ENCODE data around the gene TBCD.

TBCD gene
- total RNA-seq, result 62.2 to 188 reads per million in 2 experiments

DNA sequence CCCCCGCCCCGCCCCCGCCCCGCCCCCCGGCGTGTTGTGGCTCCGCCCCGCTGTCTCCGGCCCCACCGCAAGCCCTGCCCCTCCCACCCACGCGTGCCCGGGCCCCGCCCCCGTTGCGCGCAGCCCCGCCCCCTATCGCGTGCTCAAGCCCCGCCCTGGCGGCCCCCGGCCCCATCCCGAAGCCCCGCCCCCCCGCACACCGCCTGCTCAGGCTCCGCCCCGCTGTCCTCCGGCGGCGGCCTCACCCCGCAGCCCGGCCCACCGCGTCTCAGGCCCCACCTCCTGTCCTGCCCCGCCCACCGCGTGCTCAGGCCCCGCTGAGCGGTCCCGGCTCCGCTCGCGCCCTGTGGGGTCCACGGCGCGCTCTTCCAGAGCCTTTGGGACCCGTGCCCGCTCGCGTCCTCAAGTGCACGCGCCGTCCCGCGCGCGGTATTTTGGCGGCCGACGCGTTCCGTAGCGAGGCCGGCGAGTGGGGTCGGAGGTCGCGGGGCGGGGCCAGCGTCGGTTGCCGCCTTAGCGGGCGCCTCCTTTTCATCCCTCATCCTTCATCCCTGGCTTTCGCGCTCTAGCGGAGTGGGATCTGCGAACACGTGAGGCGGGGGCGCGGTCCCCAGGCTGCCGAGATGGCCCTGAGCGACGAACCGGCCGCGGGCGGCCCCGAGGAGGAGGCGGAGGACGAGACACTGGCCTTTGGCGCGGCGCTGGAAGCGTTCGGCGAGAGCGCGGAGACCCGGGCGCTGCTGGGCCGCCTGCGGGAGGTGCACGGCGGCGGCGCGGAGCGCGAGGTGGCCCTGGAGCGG lies at the start of gene TBCD:
TSS of gene TBCD (plus strand) at position 495 of the 800 bp plus-strand sequence. CDS start at position 624, 129 bp downstream.
- DNase-seq (ENCODE audit: low read depth), result peak; percentile 89

DNA sequence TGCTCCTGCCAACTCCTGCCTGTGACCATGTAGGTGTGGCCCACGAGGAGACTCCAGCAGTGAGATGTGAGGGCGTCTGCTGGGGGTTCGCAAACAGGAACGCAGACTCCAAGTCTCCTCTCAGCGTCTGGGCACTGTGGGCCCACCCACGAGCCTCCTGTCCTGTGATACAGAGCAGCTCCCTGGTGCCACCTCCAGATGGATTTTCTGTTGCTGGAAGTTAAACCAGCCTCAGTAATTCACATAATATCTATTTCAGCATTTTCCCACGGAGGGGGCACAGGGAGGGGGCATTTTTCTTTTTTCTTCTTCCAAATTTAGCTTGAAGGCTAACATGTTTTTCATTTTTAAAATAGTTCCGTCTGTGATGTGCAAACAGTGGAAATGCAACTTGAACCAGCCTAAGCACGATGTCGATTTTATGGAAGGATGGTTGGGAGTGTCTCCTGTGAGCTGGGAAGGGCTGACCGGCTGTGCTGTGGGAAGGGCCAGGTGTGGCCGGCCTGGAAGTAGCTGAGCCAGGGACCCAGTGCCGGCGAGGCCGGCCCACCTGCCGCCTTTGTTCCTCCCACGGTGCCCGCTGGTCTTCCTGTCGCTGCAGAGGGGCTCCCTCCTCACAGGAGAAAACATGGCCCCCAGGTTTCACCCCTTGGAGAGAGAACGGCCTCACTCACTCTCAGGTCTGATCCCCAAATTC lies 49.5 kb upstream of the TBCD start:
- DNase-seq (ENCODE audit: low read depth), result no peak

DNA sequence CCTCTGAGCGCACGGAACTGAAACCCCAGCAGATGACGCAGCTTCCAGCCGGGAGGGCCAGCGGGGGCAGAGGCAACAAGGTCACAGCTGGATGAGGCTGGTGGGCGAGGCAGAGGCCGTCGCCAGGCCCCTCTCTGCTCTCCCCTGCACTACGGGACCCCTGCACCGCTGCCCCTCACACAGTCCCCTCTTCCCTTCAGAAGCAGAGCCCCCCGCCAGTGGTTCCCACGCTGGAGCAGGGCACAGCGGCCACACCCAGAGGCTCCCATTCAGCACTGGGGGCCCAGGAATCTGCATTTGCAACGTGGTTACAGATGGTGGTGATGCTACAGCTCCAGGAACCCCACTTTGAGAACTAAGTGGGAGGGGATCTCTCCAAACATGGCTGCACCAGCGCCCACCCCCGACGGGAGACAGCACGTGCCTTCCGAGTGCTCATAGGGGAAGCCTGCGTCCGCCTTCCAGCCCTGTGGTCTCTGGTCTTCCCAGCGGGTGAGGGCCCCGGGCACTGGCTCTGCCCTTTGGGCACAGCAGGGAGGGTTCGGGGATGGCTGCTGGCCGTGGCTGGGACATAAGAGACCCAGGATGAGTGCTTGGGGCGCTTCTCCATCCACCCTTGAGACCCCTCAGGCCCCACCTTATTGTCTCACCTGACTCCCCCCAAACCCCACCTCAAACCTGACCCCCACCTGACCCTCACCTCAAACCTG lies 48.7 kb upstream of the TBCD start:
- DNase-seq (ENCODE audit: low read depth), result no peak

DNA sequence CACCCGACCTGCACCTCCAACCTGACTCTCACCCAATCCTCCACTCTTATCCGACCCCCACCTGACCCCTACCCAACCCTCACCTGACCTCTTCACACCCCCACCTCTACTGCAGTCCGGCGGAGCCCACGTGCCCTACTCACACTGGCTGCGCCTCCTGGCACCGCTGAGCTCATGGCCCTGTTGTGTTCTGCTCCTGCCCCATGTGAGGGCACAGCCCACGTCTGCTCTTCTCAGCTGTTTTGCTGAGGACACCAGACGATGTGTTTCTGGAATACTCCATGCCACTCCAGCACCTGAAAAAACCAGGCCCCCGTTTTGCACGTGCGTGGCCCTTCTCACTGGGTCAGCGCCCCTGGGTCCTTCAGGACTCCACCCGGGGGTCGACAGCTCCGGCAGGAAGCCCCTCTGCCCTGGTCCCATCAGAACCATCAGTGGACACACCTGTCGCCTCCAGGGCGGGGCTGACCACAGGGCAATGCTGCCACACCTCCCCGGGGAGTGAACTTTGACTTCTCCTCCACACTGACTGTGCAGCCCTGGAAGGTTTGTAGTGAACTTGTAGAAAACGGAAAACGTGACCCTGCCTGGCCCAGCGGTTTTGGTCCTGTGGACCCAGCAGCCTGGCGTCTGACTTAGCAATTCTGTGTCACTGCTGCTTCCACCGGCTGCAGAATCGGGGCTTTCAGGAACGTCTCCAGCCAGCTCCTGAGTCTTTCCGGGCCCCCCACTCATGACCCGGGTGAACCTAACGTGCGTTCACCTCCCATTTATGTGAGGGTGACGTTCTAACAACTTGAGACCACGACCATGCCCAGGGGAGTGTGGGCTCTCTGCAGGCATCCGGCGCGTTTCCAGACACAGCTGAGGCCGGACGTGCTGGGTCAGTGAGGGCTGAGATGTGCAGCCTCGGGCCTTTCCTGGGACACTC lies 47.7 kb upstream of the TBCD start:
- no peak for DNase-seq (ENCODE audit: low read depth)

DNA sequence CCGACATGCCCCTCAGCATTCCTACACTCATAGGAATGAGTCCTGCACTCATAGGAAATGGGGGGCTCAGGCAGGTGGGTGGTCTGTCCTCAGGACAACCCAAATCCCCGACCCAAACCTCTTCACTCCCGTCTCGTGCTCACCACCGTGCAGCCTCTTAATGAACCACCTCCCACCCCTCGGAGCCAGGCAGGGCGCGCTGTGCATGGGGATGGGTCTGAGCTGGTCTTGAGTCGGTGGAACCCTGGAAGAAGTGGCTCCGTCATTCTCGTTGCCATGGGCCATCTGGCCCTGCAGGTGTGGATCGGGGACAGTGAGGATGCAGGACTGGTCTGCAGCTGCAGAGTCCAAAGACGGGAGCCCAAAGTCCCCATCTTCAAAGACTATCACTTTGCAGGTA lies 47.0 kb upstream of the TBCD start:
- DNase-seq (ENCODE audit: low read depth), result no peak

DNA sequence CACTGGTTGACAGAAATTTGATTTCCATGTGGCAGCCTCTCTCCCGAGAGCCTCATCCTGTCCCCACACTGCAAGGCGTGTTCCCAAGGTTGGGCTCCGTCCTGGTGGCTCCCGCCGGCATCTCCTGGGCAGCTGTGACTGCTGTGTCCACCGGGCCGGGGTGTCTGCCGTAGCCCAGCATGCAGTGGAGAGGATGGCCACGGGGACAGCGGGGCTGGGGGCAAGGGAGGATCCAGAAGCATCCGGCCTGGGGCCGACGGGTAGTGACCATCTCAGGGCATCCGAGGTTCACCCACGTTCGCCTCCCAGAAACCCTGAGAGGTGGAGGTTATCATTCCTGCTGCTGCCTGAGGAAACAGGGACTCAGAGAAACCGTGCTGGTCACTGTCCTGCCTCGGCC lies 46.1 kb upstream of the TBCD start:
- DNase-seq (ENCODE audit: low read depth), result no peak

DNA sequence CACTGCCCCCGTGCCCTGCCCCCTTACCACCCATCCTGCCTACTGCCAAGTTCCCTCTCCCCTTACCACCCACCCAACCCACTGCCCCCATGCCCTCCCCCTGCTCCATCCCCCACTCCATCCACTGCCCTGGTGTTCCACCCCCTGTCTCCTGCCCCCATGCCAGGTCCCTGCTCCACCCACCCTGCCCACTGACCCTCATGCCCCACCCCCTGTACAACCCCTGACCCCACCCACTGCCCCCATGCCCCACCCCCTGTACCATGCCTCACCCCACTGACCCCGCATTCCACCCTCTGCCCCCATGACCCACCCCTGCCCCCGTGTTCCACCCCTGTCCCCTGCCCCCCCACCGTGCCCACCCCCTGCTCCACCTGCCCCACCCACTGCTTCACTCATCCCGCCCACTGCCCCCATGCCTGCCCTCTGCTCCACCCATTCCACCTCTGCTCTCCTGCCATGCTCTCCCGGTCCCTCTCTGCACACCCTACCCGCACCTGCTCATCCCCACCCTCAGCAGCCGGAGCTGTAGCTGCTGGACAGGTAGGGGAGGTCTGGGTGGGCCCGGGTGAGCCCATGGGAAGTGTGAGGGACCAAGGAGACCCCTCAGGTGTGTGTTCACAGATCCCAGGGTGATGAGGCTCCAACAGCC lies 42.7 kb upstream of the TBCD start:
- no peak for DNase-seq (ENCODE audit: low read depth)

DNA sequence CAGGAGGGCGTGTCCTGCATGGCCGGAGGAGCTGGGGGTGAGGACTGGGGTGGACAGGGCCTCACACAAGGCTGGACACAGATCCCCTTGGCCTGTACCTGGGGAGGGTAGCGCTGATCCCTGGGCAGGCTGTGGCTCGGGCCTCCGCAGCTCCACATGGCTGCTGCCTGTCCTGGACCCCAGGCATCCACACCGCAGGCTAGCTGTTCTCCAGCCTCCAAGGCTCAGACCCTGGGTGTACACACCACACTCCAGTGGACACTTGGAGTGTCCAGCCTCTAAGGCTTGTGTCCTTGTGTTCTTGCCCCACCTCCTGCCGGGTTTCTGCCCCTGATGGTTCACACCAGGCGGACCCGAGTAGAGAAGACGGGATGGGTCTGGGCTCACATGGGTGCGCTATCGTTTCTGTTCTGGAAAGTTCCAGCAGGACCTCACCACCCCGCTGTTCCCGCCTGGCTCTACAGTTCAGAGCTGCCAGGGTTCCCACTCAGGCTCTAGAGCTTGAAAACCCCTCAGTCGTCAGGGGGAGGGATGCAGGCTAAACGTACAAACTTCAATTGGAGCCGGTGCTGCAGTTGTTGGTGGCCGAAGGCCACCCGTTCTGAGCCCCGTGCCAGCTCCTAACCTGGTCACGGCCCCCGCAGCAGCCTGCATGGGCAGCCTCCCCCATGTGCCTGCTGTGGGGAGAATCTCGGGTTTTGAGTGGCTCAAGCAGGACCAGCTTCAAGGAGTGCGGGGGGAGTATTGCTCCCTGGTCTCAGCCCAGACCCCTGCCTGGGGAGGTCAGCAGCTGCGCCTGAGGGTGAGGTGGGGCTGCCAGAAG lies 42.0 kb upstream of the TBCD start:
- DNase-seq (ENCODE audit: low read depth), result no peak

DNA sequence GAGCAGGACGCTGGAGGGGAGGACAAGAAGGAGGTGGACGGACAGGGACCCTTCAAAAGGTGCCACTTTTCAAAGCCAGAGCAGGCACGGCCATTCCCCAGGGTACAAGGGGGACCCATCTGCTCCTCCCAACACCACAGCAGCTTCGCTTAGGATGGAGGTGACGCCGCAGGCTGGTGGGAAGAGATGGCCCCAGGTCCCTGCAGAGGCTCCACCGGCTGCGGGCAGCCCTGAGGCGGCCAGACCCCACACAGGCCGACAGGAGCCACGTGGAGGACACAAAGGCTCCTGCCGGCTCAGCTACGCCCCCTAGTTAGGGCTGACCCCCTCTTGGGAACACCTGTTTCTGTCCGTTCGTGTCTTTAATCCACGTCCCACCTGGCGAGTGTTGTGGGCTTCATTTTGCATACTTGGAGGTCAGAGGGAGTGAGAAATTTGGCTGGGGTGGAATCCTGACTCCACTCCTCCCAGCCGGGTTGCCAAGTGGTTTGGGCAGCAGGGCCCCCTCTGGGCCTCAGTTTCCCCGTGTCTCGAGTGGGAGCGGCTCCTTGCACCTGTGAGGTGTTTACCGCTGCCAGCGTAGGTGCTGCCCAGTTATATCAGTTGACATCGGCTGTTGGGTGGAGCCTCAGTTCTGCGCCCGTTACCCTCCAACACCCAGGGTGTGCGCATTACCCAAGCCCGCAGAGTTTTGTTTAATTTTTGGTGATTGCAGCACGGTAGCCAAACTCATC lies 41.2 kb upstream of the TBCD start:
- DNase-seq (ENCODE audit: low read depth), result no peak

DNA sequence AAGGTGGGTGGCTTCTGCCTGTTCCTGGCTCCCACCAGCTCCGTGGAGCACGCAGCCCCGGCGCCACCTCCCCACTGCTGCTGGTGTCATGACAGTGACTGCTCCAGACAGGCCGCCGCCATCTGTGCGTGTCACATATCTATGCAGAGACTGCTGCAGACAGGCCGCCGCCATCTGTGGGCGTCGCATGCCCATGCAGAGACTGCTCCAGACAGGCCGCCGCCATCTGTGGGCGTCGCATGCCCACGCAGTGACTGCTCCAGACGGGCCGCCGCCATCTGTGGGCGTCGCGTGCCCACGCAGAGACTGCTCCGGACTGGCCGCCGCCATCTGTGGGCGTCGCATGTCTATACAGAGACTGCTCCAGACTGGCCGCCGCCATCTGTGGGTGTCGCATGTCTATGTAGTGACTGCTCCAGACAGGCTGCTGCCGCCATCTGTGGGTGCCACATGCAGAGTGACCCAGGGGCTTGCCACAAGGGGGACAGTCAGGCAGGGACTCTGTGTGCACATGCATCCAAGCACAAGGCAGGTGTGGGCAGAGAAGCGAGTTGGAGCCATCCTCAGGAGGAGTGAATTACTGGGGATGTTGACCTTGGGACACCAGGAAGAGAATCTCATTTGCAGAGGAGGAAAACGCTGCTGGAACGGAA lies 38.7 kb upstream of the TBCD start:
- DNase-seq (ENCODE audit: low read depth), result no peak

DNA sequence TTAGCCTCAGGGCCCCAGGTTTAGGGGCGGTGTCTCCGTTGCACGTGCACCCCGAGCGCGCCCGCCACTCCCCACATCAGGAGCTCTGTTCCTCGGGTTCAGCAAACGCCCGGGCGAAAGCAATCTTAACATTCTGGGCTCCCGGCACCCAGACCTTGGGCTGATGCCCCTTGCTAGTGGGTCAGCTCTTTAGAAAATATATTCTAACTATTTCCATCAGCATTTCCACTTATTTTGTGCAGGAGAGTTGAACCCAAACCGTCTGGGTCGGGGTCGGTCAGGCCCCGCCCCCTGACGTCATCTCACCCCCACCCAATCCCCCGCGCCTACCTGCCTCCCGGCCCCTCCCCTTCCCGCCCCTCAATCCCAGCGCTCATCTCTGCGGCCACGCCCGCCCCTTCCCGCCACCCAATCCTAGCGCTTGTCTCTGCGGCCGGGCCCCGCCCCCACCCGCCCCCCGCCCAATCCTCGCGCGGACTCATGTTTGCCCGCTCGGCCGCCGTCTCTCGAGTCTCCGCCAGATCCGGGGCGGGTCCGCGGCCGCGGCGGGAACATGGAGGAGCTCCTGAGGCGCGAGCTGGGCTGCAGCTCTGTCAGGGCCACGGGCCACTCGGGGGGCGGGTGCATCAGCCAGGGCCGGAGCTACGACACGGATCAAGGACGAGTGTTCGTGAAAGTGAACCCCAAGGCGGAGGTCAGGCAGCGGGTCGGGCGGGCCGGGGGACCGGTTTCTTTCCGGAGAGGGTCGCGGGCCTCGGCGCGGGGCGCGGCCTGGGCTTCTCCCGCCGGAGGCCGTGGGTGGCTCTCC lies 35.5 kb upstream of the TBCD start, which contains the start of gene FN3KRP:
TSS of gene FN3KRP (plus strand) at position 504 of the 808 bp plus-strand sequence. CDS start at position 554, 50 bp downstream.
- DNase-seq (ENCODE audit: low read depth), result peak; percentile 93

DNA sequence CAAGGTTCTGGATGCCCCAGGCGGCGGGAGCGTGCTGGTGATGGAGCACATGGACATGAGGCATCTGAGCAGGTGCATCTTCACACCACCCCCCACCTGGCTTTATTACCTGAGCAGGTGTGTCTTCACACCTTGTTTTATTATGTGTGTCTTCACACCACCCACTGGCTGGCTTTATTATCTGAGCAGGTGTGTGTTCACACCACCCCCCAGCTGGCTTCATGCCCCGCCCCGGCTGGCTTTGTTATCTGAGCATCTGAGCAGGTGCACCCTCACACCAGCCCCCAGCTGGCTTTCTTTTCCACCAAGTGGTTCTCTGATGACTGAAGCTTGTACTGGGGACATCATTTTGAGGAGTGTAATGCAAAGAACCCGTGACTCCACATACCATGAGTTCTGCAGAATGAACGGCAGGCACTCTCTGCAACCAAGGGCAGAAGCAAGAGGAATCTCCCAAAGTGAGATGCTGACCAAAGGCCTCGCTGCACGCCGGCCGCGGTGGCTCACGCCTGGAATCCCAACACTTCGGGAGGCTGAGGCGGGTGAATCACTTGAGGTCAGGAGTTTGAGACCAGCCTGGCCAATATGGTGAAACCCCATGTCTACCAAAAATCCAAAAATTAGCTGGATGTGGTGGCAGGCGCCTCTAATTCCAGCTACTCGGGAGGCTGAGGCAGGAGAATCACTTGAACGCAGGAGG lies 32.7 kb upstream of the TBCD start:
- DNase-seq (ENCODE audit: low read depth), result no peak

DNA sequence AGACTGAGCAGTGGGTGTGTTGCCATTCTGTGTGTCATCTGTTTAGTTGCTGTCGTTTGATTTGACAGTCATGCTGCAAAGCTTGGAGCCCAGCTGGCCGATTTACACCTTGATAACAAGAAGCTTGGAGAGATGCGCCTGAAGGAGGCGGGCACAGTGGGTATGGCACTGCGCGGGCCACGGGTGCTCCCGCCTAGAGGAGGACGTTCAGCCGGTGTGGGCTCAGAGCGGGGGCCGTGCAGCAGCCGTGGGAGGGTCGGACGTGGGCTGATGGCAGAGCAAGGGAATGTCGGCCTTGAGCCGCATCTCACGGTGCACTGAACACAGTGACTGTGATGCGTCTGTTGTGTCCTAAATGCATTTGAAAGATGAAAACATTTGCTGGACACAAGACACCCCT lies 31.7 kb upstream of the TBCD start:
- DNase-seq (ENCODE audit: low read depth), result no peak

DNA sequence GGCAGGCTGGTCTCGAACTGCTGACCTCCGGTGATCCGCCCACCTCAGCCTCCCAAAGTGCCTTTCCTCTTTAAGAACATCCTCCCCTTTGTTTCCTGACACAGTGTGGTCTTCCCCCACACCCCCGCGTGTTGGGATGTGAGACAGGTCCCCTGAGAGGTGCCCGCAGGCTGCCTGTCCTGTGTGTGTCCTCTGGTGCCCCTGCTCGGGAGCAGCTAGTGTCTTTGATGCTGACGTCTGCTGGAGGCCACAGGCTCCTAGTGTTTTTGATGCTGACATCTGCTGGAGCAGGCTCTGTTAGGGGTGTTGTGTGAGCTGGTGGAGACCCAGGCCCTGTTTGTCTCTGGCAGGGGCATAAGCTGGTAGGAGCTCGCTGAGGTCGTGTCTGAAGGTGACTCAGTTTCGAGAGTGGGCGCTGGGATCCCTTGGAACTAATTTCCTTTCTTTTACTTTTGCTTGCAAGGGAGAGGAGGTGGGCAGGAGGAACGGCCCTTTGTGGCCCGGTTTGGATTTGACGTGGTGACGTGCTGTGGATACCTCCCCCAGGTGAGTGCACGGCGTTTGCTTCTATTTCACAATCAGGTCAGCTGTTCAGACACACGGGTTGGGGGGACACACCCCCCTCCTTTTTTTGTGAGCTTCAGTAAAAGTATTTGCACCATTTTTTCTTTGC lies 29.4 kb upstream of the TBCD start:
- DNase-seq (ENCODE audit: low read depth), result no peak

DNA sequence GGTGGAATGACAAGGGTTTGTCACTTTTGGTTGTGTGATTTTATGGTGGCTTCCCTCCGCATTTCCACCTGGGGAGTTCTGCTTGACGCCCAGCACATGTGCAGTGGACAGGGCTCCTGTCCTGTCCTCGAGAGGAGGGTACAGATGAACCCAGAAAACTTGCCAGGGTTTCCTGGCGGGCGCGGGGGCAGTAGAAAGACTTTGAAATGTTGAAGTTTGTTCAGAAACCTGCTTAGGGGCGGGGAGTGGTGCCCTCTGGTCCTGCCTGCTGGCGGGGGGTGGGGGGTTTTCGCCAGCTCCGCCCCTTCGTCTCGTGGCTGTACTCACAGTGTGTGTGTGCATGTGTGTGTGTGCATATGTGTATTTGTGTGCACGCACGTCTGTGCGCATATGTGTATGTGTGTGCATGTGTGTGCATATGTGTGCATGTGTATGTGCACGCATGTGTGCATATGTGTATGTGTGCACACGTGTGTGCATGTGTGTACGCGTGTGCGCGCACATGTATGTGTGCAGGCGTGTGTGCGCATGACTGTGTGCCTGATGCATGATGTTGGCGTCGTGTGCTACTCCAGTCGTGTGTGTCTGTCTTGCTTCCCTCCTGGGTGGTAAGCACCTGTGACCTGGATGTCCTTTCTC lies 28.6 kb upstream of the TBCD start:
- no peak for DNase-seq (ENCODE audit: low read depth)

DNA sequence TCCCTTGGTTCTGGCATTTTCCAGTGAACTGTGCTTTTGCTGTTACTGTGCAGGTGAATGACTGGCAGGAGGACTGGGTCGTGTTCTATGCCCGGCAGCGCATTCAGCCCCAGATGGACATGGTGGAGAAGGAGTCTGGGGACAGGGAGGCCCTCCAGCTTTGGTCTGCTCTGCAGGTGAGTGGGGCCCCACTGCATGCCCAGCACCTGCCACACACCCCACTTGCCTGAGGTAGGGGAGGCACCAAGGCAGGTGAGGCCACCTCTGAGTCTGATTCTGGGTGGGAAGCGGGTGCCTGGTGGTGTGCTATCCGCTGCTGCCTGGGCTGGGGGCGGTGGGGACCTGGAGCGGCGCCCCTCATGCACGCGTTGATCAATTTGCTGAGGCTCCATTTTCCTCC lies 25.4 kb upstream of the TBCD start:
- DNase-seq (ENCODE audit: low read depth), result no peak

Data from T follicular helper cell (primary cell).